ENCODE data around the gene ACP4.

Gene ACP4

DNA sequence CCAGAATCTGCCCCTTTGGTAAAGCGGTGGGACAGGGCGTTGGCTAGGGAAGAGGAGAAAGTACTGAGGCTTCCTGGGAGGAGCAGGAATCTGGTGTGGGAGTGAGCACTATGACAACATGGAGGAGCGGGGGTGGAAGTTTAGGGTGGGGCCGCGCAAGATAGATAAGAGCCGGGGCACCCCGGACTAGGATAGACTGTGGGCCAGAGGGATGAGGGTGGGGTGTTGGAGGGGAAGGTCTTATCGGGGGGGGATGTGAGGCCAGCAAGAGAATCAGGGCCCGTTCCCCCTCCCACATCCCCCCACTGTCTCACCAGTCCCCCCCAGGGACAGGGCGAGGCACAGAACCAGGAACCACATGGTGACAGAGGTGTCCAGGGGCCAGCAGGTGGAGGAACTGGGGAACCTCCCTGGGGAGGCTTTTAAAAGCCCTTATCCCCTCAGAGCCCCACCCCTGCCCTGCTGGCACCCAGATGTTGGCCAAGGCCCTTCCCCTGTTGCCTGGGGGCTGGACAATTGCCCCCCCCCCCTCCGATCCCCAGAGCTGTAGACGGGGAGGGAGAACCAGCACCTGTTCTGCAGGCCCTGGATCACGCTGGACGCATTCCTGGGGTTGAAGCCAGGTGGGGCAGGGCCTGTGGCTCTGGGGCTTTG is 33.3 kb downstream of the ACP4 start, which contains the start of gene KLK1:
Gene KLK1, minus strand, starts transcription at position 399 of the 654 bp plus-strand sequence. Its CDS starts 39 bp downstream, at position 360.
- FAIRE-seq, result no peak

DNA sequence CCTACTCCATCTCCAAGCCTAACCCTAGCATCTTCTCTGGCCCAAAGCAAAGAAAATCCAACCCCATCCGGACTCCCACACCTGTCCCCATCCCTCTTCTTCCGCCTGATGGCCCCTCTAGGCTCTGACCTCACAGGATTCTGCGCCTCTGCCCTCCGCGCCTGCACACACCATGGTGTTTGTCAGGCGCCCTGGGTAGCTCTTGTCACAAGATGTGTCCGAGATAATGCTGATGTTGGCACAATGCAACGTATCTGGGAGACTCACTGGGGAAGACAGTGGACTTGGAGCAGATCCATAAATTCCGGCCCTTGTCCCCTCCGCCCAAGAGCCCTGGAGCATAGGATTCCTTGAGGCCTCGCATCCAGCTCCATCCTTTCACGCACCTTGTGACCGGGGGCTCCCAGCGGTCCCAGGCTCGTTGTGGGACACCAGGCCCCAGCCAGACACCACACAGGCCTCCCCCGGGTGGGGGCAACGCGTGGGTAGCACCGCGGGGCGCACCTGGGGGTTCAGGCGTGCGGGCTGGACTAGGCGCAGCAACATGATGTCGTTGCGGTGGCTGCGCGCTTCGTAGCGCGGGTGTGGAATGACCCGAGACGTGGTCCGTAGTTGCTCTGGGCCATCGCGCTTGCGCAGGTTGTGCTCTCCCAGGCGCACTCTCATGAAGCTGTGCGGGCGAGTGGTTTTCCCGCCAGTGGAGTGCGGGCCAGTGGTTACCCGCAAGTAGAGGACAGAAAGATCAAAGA is 36.5 kb downstream of the ACP4 start:
- no peak for FAIRE-seq

DNA sequence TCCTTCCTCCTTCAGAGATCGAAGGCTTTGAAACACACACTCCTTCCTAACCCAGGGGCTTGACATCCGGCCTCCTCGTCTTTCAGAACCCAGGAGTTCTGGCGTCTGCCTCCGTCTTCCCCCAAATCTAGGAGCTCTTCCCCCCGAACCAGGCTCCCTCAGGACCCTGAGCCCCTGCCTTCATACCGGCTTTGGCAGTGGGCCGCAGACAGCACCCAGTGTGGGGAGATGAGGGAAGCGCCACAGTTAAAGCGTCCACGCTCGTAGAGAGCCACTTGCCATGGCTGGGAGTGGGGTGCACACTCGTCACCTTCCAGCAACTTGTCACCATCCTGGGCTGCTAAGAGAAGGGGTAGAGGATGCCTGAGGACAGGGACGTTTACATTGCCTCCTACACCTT is 37.3 kb downstream of the ACP4 start:
- FAIRE-seq, result no peak

DNA sequence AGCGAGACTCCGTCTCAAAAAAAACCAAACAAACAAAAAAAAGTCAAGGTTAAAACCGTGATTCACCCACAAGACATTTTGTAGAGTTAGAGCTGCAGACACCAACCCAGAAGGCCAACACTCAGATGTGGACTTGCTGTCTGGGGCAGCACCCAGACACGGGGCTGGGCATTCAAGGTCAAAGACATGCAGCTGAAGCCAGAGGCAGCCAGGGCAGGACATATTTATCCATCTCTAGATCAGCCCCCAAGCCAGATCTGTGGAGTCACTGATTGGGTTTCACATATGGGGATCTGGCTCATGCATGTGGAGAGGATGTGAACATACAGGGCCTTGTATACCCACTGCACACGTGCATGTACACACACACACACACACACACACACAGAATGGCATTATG is 39.6 kb downstream of the ACP4 start:
- FAIRE-seq, result no peak

DNA sequence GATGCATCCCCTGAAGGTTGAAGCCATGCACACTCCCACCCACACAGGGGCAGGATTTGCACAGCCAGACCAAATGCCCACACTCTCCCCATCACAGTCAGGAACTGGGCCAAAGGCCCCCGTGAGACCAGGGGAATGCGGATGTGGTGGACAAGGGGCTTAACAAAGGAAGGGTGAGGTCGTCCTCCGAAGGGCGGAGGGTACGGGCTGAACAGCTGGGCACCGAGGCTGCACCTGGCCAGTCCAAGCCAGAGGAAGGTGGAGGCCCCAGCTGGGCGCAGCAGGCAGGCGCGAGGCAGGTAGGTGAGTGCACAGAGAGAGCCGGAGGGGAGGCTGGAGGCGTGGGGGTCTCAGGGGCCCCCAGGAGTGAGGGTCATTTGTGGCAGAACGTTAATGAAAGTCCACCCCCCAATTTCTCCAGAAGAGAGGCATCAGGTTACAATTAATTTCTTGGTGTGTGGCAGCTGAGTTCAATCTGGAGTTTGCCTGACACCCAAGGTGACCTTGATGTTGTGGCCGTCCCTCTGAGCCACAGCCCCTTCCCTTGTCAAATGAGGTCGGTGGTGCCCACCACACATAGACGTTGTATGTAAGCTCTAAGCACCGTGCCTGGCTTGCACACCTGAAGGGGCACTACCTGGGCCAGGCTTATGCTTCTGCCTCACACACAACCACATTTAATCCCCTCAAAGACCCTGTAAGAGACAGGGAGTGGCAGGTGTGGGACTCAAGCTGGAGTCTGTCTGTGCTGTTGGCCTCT is 40.2 kb downstream of the ACP4 start:
- no peak for FAIRE-seq

DNA sequence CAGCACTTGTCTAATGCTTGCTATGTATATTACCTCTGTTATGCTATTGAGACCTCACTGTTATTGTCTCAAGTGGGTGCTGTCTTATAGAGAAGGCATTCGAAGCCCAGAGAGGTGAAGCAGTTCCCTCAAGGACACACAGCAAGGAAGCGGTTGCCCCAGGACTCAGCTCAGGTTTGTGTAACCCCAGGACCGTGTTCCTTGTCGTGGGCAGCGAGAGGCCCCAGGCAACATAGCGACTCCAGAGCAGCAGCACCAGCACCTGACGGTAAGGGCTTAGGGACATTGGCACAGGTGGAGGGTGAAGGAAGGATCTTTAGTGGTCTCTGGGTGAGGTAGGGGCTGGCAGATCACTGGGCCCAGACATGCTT is 40.8 kb downstream of the ACP4 start:
- FAIRE-seq, result no peak

DNA sequence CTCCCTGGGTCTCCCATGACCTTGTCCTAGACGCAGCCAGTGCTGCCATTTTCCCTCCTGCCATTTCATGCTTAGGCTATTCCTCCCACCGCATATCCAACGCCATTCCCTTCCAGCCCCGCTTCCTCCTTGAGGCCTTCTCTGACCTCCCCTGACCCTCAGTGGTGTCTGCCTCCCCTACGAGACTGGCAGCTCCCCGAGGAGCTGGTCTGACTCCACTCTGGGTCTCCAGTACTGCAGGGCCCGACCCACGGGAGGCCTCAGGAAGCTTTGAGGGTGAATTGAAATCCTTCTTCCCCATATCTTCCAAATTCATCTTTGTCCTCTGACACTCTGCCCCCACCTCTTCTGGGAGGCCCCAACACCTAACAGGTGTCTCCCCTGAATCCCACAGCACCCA is 42.5 kb downstream of the ACP4 start:
- FAIRE-seq, result no peak

DNA sequence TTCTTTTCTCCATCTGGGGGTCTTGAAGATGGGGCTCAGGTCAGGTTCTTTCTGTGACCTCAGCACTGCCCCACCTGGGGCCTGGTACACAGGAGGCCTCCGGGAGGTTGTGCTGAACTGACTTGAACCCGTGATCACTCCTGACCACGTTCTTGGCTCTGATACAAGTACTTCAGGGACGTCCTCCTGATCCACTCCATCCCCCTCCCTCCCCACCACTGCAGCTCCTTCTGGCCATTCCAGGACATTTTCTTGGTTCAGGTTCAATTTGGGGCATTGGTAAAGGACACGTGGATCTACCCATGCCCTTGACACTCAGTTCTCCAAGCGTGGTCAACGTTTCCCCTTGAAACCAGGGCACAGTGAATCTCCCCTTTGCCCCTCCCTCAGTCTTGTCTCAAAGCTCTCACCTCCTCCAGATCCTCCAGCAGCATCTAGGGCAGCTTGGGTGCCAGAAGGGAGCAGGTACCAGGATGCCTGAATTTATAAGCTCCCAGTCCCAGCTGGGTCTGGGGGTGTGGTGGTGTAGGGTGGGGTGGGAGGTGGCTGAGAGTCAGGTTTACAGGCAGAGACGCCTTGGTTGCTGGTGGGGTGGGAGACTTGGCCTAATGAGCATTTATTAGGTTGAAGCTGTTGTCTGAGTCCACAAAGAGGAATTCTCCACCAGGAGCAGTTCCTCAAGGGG is 43.0 kb downstream of the ACP4 start, which contains the start of gene KLK15:
Gene KLK15, minus strand, starts transcription at position 458 of the 685 bp plus-strand sequence. CDS start 2,082 bp downstream, outside the sequence.
- FAIRE-seq, result no peak

DNA sequence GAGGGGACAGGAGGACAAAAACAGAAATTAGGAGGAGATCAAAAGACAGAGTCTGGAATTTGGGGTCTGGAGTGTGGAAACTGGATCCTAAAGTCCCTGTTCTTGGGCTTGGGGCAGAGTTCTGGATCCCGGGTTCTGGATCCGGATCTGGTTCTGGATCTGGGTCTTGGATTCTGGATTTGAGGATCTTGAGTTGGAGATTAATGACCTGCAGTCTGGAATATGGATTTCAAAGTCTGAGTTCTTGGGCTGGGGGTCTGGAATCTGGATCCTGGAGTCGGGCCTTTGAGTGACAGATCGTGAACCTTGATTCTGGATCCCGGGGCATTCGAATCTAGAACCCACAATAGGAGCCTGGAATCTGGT is 43.6 kb downstream of the ACP4 start:
- no peak for FAIRE-seq

DNA sequence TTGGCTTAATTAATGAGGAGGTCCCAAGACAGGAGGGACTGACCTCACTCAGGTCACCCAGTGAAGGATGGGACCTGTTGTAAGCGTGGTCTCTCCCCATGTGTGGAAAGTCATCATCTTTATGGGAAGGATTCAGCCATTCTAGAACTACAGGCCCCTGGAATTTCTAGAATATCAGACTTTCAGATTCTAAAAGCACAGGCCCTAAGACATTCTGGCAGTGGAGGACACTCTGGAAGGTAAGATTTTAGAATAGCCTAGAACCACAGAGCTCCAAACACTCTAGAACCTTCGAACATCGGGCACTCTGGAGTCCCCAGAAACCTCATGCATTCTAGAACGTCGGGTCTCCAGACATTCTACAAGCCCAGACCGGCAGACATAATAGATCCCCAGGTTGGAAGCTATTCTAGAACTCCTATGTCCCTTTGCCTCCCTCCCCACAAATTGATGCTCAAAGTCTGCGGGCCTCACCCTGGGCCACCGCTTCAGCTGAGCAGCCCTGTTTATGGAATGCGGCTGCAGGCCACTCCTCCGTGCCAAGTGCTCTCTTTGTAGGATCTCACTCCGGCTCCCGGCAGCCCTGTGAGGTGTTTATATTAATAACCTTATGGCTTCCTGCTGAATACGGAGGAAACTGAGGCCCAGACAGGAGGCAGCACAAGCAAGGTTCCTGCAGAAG is 45.0 kb downstream of the ACP4 start:
- no peak for FAIRE-seq

DNA sequence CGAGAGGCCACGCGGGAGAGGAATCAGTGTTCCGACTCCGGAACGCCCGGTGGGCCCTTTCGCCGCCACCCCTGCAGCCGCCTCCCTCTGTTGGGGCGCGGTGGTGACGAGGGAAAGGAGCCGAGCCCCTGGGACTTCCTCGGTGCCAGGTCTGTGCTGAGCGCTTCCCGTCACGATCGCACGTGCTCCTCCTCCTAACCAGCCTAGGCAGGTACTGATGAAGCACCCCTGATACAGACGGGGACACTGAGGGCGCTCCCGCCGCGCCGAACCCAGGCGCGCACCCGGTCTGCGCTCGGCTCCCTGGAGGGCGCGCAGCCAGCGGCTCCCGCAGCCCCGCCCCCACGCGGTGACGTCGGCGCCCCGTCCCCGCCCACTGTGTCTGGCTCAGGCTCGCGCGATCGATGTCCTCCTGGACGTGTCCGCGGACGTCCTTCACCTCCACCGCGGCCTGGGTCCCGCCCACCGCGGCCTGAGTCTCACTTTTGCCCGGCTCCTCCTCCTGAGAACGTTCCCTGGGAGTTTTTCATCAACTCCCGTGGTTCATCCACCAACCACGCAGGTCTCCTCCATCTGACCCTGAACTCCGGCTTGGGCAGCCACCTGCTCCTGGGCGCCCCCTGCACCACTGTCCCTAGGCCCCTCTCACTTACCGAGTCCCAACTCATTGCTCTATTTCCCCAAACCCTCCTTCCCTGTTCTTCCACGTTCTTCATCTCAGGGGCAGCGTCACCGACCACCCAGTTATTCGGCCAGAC is 45.7 kb downstream of the ACP4 start:
- FAIRE-seq, result no peak

DNA sequence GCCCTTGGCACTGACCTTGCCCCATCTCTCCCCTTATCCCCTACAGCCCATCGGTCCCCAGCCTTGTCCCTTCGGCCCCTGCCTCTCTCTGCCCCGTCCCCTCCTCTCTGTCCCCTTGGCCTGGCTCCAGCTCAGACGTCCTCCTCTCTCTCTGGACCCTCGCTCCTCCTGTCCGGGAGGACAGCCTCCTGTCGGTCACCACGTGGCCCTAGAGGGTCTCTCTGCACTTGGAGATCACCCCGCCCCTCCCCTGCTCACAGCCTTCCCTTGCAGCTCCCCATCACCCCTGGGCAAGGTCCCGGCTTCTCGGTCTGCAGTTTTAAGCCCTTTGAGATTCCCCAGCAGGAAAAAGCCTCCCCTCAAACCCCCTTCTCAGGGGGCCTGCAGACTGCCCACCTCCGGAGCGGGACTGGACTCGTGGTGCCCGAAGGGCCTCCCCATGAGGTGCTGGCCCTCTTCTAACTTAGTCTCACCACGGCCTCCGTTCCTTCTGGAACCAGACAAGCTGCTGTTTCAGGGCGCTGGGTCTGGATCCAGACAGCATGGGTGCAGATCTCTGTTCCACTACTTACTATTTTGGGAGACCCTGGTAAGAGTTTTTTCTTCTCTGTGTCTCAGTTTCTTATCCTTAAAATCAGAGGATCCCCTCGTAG is 46.5 kb downstream of the ACP4 start:
- no peak for FAIRE-seq

DNA sequence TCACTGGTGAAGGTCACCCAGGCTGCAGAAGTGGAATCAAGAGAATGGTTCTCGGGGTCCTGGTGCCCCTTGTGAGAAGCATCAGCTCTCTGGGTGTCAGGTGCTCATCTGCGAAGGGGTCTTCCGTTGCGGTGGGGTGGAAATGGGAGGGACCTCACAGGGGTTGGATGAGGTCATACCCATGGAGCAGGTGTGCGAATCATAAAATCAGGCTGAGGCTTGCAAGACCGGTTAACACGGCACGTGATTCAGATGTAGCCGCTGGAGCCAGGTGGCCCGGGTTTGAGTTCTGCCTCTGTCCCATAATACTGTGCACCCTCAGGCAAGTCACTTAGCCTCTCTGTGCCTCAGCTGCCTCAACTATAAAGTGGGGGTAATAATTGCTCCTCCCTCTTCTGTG is 47.1 kb downstream of the ACP4 start:
- FAIRE-seq, result no peak

DNA sequence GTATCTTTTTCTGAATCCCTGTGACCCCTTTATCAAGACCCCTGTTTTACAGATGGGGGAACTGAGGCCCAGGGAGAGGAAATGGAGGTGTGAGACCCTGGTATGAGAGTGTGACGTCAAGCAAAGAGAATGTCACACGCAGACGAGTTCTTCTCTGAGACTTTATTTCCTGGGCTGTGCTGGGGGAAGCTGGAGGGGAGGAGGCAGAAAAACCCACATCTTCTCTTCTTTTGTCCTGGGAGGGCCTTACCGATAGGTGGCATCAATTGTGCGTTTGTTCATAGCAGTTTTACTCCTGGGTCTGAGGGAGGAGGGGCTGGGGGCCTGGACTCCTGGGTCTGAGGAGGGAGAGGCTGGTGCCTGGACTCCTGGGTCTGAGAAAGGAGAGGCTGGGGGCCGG is 48.0 kb downstream of the ACP4 start:
- FAIRE-seq, result no peak

DNA sequence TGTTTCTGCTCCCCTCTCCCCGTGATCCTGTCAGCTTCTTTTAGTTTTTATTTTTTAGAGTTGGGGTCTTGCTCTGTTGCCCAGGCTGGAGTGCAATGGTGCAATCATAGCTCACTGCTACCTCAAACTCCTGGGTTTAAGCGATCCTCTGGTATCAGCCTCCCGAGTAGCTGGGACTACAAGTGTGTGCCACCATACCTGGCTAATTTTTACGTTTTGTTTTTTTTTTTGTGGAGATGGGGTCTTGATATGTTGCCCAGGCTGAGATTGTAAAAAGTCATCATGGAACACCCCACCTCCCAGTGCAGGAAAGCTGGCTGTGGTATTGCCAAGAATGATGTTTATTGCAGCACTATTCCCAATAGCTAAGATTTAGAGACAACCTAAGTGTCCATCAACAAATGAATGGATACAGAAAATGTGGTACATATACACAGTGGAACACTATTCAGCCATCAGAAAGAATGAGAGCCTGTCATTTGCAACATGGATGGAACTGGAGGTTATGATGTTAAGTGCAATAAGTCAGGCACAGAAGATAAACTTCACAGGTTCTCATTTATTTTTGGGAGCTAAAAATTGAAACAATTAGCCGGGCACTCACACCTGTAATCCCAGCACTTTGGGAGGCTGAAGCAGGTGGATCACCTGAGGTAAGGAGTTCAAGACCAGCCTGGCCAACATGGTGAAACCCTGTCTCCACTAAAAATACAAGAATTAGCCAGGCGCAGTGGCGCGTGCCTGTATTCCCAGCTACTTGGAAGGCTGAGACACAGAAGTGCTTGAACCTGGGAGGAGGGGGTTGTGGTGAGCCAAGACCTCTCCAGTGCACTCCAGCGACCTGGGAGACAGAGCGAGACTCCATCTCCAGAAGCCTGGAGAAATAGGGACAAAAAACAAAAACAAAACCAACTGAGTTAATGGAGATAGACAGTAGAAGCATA is 49.8 kb downstream of the ACP4 start:
- no peak for FAIRE-seq

DNA sequence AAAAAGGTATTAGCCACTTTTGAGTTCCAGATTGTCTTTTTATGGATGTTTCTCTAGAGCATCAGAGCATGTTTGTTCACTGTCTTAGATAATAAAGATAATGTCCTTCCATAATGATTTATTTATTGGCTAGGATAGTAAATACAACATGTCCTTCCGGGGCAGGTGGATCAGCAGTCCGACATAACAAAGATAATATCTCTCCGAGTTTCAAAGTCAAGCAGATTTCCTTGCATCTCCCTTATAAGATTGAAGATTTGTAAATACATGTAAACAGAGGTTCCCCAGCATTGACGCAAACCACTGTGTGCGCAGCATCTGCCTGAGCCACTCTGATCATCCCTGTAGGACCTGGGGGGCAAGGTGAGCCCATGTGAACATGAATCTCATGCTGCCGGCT is 51.9 kb downstream of the ACP4 start:
- FAIRE-seq, result no peak

DNA sequence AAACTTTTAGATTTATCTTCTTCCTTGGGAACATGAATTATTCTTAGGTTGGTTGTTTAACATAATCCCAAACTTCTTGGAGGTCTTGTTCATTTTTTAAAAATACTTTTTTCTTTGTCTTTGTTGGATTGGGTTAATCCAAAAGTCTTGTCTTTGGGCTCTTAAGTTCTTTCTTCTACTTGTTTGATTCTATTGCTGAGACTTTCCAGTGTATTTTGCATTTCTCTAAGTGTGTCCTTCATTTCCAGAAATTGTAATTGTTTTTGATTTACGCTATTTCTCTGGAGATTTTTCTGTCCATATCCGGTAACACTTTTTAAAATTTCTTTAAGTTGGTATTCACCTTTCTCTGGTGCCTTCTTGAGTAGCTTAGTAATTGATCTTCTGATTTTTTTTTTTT is 53.0 kb downstream of the ACP4 start:
- FAIRE-seq, result no peak

DNA sequence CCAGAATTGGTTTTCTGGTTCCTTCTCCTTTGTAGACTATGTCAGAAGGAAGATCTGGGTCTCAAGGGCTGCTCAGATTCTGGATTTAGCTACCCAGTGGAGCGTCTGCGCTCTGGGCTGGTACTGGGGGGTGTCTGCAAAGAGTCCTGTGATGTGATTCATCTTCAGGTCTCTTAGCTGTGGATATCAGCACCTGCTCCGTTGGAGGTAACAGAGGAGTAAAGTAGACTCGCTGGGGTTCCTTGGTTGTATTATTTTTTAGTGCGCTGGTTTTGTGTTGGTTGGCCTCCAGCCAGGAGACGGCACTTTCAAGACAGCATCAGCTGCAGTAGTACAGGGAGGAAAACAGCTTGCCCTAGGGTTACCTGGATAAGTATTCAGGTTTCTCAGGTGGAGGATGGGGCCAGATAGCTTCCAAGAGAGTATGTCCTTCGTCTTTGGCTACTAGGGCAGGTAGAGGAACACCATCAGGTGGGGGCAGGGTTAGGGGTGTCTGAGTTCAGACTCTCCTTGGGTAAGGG is 53.5 kb downstream of the ACP4 start:
- no peak for FAIRE-seq

DNA sequence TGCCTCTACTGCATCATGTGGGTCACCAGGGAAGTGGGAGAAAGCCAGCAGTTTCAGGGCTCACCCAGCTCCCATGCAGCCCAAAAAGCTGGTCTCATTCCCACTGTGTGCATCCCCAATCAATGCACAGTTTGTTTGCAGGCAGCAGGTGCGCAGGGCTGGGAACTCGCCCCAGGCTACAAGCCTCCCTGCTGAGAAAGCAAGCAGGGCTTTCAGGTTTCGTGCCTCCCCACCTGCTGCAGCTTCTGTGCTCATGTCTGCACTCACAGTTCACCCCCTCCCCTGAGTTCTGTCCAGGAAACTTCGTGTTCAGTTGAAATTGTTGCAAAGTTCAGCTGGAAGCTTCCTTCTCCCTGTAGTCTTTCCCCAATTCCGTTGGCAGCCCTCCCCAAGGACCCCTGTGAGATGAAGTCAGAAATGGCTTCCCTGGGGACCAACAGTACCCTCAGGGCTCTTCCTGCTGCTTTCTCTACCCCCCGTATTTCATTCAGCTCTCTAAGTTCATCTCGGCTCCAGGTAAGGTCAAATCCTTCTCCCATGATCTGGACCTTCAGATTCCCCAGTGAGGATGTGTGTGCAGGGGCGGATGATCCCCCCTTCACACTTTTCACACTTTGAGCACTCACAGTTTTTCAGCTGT is 54.2 kb downstream of the ACP4 start:
- FAIRE-seq, result no peak

All from G401.6 (cell line).